DMS153 treated with DMSO at 0.1 percent for 48 hours (cell line): ENCODE measurements around the gene PPM1N.

Experiments
- DNase-seq: peaks from one replicate; lab custom pipeline; 2025; ENCODE audit not compliant: unreplicated experiment; lab: John Stamatoyannopoulos, UW

PPM1N gene

DNA sequence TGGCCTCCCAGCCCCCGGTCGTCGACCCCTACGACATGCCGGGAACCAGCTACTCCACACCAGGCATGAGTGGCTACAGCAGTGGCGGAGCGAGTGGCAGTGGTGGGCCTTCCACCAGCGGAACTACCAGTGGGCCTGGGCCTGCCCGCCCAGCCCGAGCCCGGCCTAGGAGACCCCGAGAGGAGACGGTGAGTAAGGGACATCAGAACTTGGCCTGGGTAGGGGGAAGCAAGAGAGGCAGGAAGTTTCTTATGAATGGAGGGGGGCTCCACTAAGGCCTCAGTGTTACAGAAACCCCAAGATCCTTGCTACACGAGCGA, 27.5 kb upstream of the PPM1N start:
- no peak for DNase-seq

DNA sequence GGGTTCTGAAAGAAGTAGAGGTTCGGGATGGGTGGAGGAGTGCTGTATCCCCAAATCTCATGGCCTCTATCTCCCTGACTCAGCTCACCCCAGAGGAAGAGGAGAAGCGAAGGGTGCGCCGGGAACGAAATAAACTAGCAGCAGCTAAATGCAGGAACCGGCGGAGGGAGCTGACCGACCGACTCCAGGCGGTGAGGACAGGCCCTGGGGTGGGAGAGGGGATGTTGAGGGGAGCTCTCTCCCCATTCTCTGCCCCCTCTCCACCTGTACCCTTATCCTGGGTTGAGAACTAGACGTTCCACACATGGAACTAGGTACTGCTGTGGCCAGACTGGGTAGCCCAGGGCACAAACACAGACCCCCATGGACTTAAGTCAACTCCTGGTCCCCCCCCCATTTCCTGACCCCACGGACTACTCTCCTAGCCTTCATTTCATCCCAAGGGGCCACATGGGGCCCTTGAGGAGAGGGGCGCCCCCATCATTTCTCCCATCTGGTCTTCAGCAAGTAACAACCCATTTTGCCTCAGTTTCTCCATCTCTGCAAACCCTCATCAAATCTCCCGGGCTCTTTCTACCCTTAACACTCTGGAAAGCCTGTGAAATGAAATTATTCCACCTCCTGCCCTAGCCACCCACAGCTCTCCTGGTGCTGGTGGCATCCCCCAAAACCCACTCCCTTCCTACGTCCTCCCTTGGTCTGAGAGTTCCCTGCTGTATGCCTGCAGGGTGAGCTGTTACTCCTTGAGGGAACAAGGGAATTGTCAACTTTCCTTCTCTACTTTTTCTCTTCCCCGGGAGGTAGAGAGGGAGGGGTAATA, 26.9 kb upstream of the PPM1N start:
- no peak for DNase-seq

DNA sequence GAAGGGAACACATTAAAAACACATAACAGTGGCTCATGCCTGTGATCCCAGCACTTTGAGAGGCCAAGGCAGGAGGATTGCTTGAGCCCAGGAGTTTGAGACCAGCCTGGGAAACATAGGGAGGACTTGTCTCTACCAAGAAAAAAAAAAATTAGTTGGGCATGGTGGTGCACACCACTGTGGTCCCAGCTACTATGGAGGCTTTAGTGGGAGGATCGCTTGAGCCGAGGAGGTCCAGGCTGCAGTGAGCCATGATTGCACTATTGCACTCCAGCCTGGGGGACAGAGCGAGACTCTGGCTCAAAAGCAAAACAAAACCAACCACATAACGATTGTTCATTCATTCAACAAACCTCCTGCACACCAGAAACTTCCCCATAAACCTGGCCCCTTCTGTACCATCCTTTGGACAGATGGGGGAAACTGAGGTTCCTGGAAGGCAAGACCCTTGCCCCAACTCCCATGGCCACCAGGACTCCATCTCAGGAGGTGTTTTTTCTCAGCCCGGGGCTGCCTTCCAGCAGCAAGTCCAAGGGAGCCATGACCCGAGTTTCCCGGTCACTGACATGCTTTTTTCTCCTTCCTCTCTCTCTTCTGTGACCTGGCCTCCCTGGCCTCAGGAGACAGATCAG, 26.2 kb upstream of the PPM1N start:
- no peak for DNase-seq

DNA sequence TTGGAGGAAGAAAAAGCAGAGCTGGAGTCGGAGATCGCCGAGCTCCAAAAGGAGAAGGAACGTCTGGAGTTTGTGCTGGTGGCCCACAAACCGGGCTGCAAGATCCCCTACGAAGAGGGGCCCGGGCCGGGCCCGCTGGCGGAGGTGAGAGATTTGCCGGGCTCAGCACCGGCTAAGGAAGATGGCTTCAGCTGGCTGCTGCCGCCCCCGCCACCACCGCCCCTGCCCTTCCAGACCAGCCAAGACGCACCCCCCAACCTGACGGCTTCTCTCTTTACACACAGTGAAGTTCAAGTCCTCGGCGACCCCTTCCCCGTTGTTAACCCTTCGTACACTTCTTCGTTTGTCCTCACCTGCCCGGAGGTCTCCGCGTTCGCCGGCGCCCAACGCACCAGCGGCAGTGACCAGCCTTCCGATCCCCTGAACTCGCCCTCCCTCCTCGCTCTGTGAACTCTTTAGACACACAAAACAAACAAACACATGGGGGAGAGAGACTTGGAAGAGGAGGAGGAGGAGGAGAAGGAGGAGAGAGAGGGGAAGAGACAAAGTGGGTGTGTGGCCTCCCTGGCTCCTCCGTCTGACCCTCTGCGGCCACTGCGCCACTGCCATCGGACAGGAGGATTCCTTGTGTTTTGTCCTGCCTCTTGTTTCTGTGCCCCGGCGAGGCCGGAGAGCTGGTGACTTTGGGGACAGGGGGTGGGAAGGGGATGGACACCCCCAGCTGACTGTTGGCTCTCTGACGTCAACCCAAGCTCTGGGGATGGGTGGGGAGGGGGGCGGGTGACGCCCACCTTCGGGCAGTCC, 25.5 kb upstream of the PPM1N start:
- no peak for DNase-seq

DNA sequence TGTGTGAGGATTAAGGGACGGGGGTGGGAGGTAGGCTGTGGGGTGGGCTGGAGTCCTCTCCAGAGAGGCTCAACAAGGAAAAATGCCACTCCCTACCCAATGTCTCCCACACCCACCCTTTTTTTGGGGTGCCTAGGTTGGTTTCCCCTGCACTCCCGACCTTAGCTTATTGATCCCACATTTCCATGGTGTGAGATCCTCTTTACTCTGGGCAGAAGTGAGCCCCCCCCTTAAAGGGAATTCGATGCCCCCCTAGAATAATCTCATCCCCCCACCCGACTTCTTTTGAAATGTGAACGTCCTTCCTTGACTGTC, 24.9 kb upstream of the PPM1N start:
- DNase-seq = no peak

DNA sequence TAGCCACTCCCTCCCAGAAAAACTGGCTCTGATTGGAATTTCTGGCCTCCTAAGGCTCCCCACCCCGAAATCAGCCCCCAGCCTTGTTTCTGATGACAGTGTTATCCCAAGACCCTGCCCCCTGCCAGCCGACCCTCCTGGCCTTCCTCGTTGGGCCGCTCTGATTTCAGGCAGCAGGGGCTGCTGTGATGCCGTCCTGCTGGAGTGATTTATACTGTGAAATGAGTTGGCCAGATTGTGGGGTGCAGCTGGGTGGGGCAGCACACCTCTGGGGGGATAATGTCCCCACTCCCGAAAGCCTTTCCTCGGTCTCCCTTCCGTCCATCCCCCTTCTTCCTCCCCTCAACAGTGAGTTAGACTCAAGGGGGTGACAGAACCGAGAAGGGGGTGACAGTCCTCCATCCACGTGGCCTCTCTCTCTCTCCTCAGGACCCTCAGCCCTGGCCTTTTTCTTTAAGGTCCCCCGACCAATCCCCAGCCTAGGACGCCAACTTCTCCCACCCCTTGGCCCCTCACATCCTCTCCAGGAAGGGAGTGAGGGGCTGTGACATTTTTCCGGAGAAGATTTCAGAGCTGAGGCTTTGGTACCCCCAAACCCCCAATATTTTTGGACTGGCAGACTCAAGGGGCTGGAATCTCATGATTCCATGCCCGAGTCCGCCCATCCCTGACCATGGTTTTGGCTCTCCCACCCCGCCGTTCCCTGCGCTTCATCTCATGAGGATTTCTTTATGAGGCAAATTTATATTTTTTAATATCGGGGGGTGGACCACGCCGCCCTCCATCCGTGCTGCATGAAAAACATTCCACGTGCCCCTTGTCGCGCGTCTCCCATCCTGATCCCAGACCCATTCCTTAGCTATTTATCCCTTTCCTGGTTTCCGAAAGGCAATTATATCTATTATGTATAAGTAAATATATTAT, 24.3 kb upstream of the PPM1N start:
- no peak for DNase-seq

DNA sequence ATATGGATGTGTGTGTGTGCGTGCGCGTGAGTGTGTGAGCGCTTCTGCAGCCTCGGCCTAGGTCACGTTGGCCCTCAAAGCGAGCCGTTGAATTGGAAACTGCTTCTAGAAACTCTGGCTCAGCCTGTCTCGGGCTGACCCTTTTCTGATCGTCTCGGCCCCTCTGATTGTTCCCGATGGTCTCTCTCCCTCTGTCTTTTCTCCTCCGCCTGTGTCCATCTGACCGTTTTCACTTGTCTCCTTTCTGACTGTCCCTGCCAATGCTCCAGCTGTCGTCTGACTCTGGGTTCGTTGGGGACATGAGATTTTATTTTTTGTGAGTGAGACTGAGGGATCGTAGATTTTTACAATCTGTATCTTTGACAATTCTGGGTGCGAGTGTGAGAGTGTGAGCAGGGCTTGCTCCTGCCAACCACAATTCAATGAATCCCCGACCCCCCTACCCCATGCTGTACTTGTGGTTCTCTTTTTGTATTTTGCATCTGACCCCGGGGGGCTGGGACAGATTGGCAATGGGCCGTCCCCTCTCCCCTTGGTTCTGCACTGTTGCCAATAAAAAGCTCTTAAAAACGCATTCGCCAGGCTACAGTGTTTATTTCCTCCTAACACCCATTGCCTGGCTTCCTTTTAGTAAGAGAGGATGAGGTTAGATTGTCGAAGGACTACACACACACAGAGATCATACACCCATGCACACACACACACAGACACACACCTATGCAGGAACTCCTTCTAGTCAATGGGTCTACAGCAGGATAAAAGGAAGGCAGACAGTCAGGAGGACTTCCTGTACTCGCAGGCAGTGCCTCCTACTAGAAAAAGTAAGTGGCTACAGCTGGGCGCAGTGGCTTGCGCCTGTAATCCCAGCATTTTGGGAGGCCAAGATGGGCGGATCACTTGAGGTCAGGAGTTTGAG, 23.4 kb upstream of the PPM1N start:
- DNase-seq = no peak

DNA sequence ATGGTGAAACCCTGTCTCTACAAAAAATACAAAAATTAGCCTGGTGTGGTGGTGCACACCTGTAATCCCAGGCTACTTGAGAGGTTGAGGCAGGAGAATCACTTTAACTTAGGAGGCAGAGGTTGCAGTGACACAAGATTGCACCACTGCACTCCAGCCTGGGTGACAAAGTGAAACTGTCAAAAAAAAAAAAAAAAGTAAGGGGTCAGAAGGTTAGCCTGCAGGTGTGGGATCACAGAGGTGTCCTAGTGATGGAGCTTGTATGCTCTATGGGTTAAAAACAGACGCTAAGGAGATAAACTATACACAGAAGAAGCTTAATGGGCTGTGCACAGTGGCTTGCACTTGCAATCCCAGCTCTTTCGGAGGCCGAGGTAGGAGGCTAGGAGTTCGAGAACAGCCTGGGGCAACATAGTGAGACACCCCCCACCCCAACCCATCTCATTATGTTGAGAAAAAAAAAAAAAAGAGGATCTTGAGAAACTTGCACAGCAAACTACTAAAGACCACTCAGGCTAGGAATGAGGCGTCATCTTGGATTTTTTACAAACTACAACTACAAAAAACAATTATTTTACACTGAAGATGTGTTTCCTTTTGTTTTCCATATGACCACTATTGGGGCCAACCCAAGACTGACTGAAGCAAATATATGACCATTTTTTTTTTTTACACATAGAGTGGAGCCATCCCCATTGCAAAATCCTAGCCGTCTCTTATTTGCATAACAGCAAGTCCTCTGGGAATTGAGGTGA, 22.5 kb upstream of the PPM1N start:
- no peak for DNase-seq

DNA sequence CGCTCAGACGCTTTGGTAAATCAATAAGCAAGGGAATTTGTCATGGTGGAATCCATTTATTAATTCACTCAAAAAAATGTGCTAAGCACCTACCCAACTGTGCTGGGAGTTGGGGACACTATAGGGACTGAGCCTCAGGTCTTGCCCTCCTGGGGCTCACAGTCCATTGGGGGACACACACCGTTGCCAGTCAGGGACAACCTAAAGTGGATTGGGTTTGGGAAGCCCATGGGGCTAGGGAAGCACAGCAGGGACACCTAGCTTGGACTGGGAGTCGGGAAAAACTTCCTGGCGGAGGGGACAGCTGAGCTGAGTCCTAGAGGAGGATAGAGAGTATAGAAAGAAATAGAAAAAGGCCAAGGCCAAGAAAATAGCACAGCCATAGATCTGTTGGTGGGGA, 21.9 kb upstream of the PPM1N start:
- no peak for DNase-seq

DNA sequence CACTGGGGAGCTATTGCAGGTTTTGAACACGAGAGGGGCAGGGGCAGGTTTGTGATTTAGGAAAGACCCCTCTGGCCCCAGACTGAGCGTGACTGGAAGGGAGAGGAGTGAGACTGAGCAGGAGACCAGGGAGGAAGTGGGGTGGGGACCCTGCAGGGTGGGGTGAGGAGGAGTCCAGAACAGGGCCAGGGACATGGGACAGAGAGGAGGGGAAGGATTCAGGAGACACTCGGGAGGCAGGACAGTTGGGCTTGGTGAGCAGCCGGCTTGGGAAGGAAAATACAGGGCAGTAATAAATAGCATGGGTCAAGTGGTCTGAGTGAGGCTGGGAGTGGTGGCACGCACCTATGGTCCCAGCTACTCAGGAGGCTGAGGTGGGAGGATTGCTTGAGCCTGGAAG, 21.1 kb upstream of the PPM1N start:
- DNase-seq = no peak

DNA sequence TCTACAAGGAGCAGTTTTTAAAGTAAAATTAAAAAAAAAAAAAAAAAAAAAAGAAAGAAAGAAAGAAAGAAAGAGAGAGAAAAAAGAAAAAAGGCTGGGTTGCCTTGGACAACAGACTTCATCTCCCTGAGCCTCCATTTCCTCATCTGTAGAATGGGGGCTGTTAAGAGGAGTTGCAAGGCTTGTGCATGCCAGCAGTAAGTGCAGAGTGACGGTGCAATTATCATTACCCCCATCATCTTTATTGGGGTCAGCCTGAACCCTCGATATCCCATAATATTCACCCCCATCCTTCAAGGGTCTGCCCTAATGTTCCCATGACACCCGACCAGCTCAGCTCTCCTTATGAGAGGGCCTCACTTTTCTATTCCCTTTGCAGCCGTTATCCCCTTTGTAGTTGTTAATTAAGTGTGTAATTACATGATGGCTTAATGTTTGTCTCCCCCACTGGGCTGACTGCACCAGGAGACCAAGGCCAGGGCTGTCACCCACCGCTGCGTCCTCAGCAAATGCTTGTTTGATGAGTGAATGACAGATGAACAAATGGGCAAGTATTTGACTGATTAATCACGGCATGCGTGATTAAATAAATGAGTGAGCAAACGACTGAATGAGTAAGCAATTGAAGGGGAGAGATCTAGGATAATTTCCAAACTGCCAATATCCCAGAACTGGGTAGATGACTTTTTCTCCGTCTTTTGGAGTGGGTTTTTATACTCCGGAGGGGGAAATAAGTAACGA, 20.4 kb upstream of the PPM1N start:
- no peak for DNase-seq

DNA sequence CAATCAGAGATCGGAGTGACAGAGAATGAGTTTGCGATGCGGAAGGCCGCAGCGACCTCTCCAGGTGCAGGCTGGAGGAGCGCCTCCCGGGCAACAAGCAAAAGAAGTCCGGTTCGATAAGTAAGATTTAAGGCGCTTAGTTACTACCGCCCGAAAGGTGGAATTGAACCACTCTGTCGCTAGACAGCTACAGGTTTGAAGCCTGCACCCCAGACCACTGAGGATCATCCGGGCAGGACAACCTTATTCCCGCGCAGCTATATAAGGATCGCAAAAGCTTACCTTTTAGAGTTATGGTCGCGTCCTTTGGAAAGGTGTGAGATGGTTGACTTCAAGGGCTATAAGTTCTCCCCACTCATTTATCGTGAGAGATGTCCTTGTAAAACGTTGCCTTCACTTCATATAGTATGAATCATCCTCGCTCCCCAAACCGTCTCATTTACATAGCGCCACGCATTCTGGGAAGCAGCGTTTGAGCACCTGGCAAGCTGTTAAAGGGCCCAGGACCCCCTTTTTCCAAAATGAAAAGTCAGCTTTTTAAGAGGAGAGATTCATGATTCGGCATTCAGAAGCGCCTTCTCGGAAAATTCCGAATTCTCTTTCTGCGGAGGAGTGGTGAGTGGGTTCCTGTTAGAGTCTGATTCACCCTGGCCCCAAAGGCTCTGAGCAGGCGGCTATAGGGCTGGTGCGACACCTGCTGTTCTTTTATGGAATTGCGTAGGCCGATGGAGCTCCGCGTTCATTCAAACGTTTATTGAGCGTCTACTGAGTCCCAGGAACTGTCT, 19.6 kb upstream of the PPM1N start:
- peak; percentile 85 for DNase-seq

DNA sequence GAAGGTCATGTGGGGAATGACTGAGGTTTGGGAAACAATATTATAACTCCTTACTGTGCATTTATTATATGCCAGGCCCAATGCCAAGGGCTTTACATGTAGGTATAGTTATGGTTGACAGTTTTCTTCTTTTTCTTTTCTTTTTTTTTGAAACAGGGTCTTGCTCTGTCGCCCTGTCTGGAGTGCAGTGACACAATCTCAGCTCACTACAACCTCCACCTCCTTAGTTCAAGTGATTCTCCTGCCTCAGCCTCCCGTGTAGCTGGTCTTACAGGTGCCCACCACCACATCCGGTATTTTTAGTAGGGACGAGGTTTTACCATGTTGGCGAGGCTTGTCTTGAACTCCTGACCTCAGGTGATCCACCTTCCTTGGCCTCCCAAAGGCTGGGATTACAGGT, 15.2 kb upstream of the PPM1N start:
- DNase-seq = no peak

DNA sequence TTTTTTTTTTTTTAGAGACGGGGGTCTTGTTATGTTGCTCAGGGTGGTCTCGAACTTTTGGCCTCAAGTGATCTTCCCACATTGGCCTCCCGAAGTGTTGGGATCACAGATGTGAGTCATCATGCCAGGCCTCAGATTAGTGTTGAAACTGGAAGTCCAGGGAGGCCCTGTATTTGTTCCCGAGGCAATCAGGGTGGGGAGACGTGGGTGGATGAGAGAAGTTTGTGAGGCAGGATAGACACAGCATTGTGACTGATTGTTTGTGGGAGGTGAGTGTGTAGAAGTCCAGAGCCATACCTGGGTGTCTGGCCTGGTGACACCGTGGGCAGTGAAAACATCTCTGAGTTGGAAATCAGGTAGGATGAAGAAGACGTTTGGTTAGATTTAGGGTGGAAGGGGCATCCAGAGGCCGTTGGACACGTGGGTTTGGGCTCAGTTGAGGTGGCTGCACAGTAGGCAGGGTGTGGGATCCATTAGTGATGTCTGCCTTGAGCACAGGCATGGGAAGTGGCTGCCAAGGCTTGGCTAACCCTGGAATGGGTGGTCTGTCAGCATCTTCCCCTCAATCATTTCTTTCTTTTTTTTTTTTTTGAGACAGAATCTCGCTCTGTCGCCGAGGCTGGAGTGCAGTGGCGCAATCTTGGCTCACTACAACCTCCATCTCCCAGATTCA, 13.8 kb upstream of the PPM1N start:
- no peak for DNase-seq

DNA sequence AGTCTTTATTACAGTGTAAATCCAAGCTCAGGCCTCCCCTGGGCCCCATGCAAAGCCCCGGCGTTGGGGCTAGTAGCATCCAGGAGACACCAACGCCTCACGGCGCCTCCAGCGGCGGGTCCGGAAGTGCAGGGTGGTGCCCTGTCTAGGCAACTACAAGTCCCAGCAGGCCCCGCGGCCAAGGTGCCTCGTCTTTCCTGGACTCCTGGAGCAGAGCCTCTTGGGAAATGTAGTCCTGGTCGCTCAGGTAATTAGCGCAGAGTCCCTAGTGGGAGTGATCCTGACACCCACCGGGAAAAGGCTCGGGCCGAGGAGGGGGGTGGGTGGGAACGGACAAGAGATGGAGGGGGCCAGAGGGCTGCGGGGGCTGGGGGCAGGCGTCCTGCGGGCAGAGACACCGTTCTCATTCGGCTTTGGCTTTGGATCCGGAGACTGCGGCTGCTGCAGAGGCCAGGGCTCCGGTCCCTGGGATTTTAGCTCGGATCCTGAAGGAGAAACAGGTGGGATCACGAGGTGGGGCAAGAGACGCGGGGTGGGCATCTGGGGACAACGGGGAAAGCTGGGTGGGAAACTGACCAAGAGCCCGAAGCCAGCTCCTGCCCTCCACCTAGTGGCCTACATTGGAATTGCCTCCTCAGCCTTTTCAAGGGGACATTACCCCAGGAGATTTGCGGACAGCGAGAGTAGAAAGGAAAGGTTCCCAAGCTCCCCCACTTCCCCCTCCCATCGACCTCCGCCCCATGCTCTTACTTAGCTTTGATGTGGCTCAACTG, 12.8 kb upstream of the PPM1N start:
- peak; percentile 75 for DNase-seq

DNA sequence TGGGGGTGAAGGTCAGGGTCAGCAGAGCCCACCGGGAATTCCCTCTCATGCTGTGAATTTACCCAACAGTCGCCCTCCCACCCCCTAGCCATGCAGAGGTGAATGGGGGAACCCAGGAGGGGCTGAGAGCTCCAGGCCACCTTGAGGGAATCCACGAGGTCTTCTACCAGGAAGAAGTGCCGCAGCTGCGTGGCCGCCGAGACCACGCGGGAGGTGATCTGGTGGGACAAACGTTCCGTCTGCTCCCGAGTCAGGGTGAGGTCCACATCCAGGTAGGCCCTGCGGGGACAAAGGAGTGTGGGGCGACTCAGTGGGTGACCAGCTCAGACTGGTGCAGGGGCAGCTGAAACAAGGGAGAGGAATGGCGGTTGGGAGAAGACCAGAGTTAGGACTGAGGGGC, 9.5 kb upstream of the PPM1N start:
- DNase-seq = no peak
